Articular chondrocyte of knee joint (primary cell): Measurements from ENCODE around the gene CENPQ. TPM values are rescaled to one million over a fixed set of nuclear protein-coding genes. Genes with fewer than 3 reads are reported as not detected.

ENCODE experiments used
- total RNA-seq: library from RNA; depleted of rRNA; stranded (reverse); fragments of >200 nt; gene quantifications from 2 replicates; pipeline ENCODE4 v1.2.3, GENCODE V29; 2012

CENPQ gene
- total RNA-seq, result 3.5 and 8.5 TPM in 2 replicates

GRCh38 chr6:49462927-49463611 is at the start of gene CENPQ, which contains the start of gene MMUT:
CENPQ (plus strand) TSS chr6:49463370; CDS start chr6:49470177, 6,807 bp downstream.
MMUT (minus strand) TSS chr6:49463253; CDS start chr6:49459466, 3,787 bp downstream.

GRCh38 chr6:49499623-49500022 is 36.5 kb downstream of the CENPQ start, which contains the start of gene GLYATL3:
GLYATL3 (plus strand) TSS chr6:49499923; CDS start chr6:49511991, 12,068 bp downstream.

Other genes with a start within 250 kb of the CENPQ start
- gene MMUT, start 117 bp upstream of the CENPQ start, total RNA-seq, result 19.7 and 22.5 TPM in 2 replicates
- not detected in 2 replicates for gene GLYATL3, start 36.6 kb downstream of the CENPQ start, total RNA-seq
- not detected in 2 replicates for gene C6orf141, start 87.3 kb downstream of the CENPQ start, total RNA-seq
- not detected in 2 replicates for gene RHAG, start 173.5 kb downstream of the CENPQ start, total RNA-seq